ENCODE data around the gene TCTN1. TPM values are rescaled to one million over a fixed set of nuclear protein-coding genes. Genes with fewer than 3 reads are reported as not detected.

Gene TCTN1
- 10 to 100 TPM; 24.2 to 30.3 (median 25.6) TPM for total RNA-seq (2021; fragmentation: NEBNext Ultra II Directional; extraction: Animal tissue kit (Norgen Biotek cat#: 25700))
- long read RNA-seq, transcript TCTN1-225 (15 exons, 2,309 nt), result major isoform, 14 of 32 reads
- long read RNA-seq, partial matches to known transcripts, result 3 of 32 reads
- long read RNA-seq, other reads (novel, unspliced or antisense), result 10 of 32 reads

DNA sequence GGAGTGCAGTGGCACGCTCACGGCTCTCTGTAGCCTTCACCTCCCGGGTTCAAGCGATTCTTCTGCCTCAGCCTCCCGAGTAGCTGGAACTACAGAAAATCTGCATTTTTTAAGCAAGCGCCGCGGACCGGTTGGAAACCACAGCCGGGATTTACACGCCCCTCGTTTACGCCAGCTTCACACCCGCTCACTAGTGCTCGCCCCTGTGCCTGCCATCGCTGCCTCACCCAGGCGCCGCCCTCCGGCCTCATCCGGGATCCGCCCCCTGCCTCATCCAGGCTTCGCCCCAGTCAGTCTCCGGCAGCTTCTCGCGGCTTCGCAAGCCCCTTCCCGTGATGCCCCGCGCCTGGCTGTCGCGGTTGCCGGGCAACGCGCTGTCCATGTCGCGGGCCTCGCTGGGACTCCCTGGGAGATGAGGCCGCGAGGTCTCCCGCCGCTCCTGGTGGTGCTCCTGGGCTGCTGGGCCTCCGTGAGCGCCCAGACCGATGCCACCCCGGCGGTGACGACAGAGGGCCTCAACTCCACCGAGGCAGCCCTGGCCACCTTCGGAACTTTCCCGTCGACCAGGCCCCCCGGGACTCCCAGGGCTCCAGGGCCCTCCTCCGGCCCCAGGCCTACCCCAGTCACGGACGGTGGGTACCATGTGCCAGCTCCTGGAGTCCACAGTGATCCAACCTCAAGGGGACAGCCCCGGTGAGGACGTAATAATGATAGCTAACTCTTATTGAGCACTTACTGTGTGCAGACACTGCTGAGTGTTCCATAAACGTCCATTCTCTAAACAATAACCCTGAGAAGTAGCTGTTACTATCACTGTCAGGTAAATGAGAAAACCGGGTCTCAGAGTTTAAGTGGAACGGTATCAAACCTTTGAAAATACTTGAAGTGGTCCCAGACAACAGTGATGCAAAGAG lies at the start of gene TCTN1:
TCTN1 (plus strand) TSS at position 359 of the 914 bp plus-strand sequence; CDS start at position 413, 54 bp downstream.
- H3K36me3 Mint-ChIP-seq (ENCODE audit: low read depth), result no peaks in the 10 kb centered on the region
- no peaks in the 10 kb centered on the region for H3K9me3 Mint-ChIP-seq
- H3K27ac Mint-ChIP-seq, result peak within 1 kb of the TSS; percentile 85
- TF ChIP-seq, protein P1, sequence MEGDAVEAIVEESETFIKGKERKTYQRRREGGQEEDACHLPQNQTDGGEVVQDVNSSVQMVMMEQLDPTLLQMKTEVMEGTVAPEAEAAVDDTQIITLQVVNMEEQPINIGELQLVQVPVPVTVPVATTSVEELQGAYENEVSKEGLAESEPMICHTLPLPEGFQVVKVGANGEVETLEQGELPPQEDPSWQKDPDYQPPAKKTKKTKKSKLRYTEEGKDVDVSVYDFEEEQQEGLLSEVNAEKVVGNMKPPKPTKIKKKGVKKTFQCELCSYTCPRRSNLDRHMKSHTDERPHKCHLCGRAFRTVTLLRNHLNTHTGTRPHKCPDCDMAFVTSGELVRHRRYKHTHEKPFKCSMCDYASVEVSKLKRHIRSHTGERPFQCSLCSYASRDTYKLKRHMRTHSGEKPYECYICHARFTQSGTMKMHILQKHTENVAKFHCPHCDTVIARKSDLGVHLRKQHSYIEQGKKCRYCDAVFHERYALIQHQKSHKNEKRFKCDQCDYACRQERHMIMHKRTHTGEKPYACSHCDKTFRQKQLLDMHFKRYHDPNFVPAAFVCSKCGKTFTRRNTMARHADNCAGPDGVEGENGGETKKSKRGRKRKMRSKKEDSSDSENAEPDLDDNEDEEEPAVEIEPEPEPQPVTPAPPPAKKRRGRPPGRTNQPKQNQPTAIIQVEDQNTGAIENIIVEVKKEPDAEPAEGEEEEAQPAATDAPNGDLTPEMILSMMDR (IDR thresholded peaks at IDR 0.05), result 0 out of 2 replicates have a peak, but pooled peaks have one; percentile 10
- H3K4me3 Mint-ChIP-seq, result peak within 1 kb of the TSS; percentile 89
- H3K27me3 Mint-ChIP-seq (ENCODE audit: insufficient read depth), result no peaks in the 10 kb centered on the region; the same call in 1 of the 2 replicates
- H3K4me1 Mint-ChIP-seq (ENCODE audit: low read depth), result peaks cover 10% of the 10 kb centered on the region
- peak; percentile 96 for DNase-seq

DNA sequence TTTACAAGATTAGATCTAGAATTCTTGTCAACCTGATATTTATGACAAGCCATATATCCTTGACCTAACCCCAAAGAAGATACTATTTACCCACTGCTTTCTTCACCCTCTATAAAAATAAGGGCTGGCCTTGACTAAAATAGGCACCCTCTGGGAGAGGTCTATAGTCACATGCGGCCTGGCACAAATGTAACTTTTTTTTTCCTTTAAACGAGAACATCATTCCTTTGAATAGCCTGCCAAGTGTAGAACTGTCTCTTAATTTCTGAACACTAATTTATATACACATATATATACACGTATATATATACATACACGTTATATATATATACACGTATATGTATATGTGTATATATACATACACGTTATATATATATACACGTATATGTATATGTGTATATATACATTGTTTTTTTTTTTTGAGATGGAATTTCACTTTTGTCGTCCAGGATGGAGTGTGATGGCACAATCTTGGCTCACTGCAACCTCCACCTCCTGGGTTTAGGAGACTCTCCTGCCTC lies 49.4 kb upstream of the TCTN1 start:
- Mint-ChIP-seq H3K27me3 (ENCODE audit: insufficient read depth) (no peaks in the 10 kb centered on the region), H3K4me3 (no peak overlapping the region), H3K36me3 (ENCODE audit: low read depth) (peaks cover 3% of the 10 kb centered on the region), H3K4me1 (ENCODE audit: low read depth) (peaks cover 47% of the 10 kb centered on the region), H3K9me3 (peaks cover 4% of the 10 kb centered on the region), H3K27ac (no peak overlapping the region)
- TF ChIP-seq, protein P1 (IDR thresholded peaks at IDR 0.05), result no peak
- DNase-seq, result no peak

DNA sequence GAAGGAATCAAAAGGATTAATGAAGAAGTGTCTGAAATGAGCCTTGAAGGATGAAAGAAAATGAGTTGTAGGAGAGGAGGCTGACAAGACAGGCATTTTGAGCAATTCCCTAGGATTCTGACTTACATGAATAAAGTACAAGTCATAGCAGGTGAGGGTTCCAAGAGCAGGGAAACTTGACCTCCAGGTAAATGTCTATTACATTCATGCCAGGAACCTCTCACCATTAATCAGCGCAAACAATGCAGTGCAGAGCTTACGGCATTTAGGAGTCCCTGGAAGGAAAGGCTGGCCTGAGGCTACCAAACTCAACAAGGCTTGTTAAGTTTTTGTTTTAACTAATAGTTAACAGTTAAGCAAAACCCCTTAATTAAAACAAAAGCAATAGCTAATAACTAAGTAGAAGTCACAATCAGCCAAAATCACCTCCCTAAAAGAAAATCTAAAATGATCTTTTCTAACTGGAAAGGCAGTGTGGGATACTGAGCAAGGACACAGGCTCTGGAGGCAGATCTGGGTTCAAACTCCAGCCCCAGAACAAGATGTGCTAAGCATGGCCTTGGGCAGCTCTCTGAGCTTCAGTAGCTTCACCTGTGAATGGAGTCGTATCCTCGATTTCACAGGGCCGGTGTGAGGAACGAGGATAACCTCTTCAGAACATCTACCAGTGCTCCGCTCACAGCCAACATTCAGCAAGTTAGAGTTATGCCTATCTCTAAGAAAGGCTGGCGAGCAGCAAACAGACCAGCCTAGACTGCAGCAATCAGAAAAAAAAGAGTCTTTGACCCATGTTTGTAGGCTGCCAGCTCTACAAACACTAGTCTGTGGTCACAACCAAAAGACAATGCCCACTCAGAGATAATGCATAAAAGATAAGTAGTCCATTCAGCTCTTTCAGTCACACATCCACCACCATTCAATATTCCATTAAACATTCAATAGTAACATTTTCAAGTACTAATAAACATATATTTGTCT lies 47.7 kb upstream of the TCTN1 start:
- H3K4me1 Mint-ChIP-seq (ENCODE audit: low read depth), result peaks cover 47% of the 10 kb centered on the region
- TF ChIP-seq, protein P1 (IDR thresholded peaks at IDR 0.05), result no peak
- H3K27ac Mint-ChIP-seq, result peak overlapping the region; percentile 58
- no peak for DNase-seq
- no peak overlapping the region for H3K4me3 Mint-ChIP-seq
- peaks cover 13% of the 10 kb centered on the region for H3K9me3 Mint-ChIP-seq
- peaks cover 8% of the 10 kb centered on the region for H3K36me3 Mint-ChIP-seq (ENCODE audit: low read depth)
- H3K27me3 Mint-ChIP-seq (ENCODE audit: insufficient read depth), result no peaks in the 10 kb centered on the region

DNA sequence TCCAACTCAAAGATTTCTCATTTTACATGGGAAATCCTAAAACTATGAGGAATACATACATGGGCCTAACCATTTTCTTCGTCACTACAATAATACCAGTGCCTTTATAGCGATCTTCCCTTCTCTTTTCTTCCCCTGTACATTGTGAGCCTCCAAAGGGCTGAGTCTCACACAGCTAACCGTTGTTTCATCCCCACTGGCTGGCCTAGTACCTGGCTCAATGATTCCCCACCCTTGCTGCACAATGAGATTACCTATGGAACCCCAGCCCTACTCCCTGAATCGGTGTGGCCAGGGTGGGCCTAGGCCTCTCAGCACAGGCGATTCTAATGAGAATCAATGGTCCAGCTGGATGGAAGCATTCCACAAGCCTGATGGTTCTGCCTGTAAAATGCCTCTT lies 46.9 kb upstream of the TCTN1 start:
- H3K4me3 Mint-ChIP-seq, result no peak overlapping the region

More for the DNA sequence above, 46.9 kb upstream of the TCTN1 start:
- Mint-ChIP-seq H3K27me3 (ENCODE audit: insufficient read depth) (no peaks in the 10 kb centered on the region), H3K4me1 (ENCODE audit: low read depth) (peaks cover 41% of the 10 kb centered on the region), H3K27ac (no peak overlapping the region), H3K9me3 (peaks cover 20% of the 10 kb centered on the region), H3K36me3 (ENCODE audit: low read depth) (peaks cover 15% of the 10 kb centered on the region)
- TF ChIP-seq, protein P1 (IDR thresholded peaks at IDR 0.05), result no peak
- DNase-seq, result no peak
